SK-N-SH (cell line): ENCODE measurements around the gene NKX6-2. TPM values are rescaled to one million over a fixed set of nuclear protein-coding genes. Genes with fewer than 3 reads are reported as not detected.

Source experiments
- CTCF ChIA-PET: fragments of 300-600, 350-600 bp; formaldehyde crosslinking; extraction: SDS; loops from one replicate; lab custom pipeline; 2021; lab: Yijun Ruan, JAX
- POLR2A ChIA-PET: fragments of 350-600 bp; sonication (Branson Sonifier 250); formaldehyde crosslinking; extraction: SDS; loops from one replicate; lab custom pipeline; 2020; ENCODE audit warnings: antibody characterized with exemption, inconsistent platforms; lab: Yijun Ruan, JAX
- DNase-seq: peaks from one replicate; pipeline ENCODE4 v3.0.0; 2012
- H2AFZ ChIP-seq: fragments of 200-600 bp; sonication (generic); 2 replicates; pipeline ENCODE4 v1.8.1; 2016; ENCODE audit warnings: antibody characterized with exemption, mild to moderate bottlenecking, low read depth
- H3F3A ChIP-seq: fragments of 200-600 bp; sonication (generic); replicated peaks from 2 replicates; pipeline ENCODE3; 2016; ENCODE audit warnings: antibody characterized with exemption, mild to moderate bottlenecking; ENCODE audit not compliant: insufficient read depth
- H3K27ac ChIP-seq, 2 experiments: fragments of 200-500 bp in 1 of 2; fragments of 200-600 bp in 1 of 2; sonication (Bioruptor generic) in 1 of 2; sonication (generic), shearing (Covaris generic) in 1 of 2; 2 replicates each; pipeline versions ENCODE4 v1.5.1 to v1.6.1; 2014 to 2016; ENCODE audit warnings: low read depth in 2 of 2, inconsistent platforms in 1 of 2, low read length in 1 of 2, mild to moderate bottlenecking in 1 of 2, mixed read lengths in 1 of 2
- H3K27me3 ChIP-seq: fragments of 200-600 bp; sonication (generic), shearing (Covaris generic); 2 replicates; pipeline ENCODE4 v1.6.1; 2016; ENCODE audit warnings: mixed run types; ENCODE audit not compliant: insufficient read depth
- H3K36me3 ChIP-seq, 2 experiments: fragments of 200-500 bp in 1 of 2; fragments of 200-600 bp in 1 of 2; sonication (Bioruptor generic) in 1 of 2; sonication (generic) in 1 of 2; replicated peaks in 1 of 2; 2 replicates each; pipeline versions ENCODE3 to v1.5.1; 2014 to 2016; ENCODE audit warnings: low read length in 1 of 2, mild to moderate bottlenecking in 1 of 2; ENCODE audit not compliant: insufficient read depth in 2 of 2, control insufficient read depth in 1 of 2
- H3K4me1 ChIP-seq, 2 experiments: fragments of 200-500 bp in 1 of 2; fragments of 200-600 bp in 1 of 2; sonication (Bioruptor generic) in 1 of 2; sonication (generic), shearing (Covaris generic) in 1 of 2; 2 replicates each; pipeline versions ENCODE4 v1.5.1 to v1.6.1; 2014 to 2016; ENCODE audit warnings: low read depth in 1 of 2, low read length in 1 of 2, mixed run types in 1 of 2; ENCODE audit not compliant: insufficient read depth in 2 of 2, control insufficient read depth in 1 of 2
- H3K4me2 ChIP-seq: fragments of 200-600 bp; sonication (generic), shearing (Covaris generic); 2 replicates; pipeline ENCODE4 v1.6.1; 2017; ENCODE audit warnings: mixed run types
- H3K4me3 ChIP-seq, 2 experiments: fragments of 200-500 bp in 1 of 2; fragments of 200-600 bp in 1 of 2; sonication (Bioruptor generic) in 1 of 2; sonication (generic), shearing (Covaris generic) in 1 of 2; 2 replicates each; pipeline versions ENCODE4 v1.5.1 to v1.8.1; 2014 to 2016; ENCODE audit warnings: low read depth in 2 of 2, inconsistent platforms in 1 of 2, low read length in 1 of 2, mild to moderate bottlenecking in 1 of 2, mixed read lengths in 1 of 2, moderate library complexity in 1 of 2
- H3K79me2 ChIP-seq: fragments of 200-600 bp; sonication (generic); 2 replicates; pipeline ENCODE4 v1.8.1; 2017; ENCODE audit warnings: mild to moderate bottlenecking; ENCODE audit not compliant: insufficient read depth
- H3K9ac ChIP-seq: fragments of 200-600 bp; sonication (generic); 2 replicates; pipeline ENCODE4 v1.6.1; 2017; ENCODE audit warnings: mixed run types
- H3K9me2 ChIP-seq: fragments of 200-600 bp; sonication (generic); 2 replicates; pipeline ENCODE4 v1.6.1; 2017; ENCODE audit warnings: mixed run types
- H3K9me3 ChIP-seq: fragments of 200-600 bp; sonication (generic); 2 replicates; pipeline ENCODE4 v1.6.1; 2017; ENCODE audit warnings: mixed run types, mild to moderate bottlenecking, moderate library complexity
- H4K20me1 ChIP-seq: fragments of 200-600 bp; sonication (generic); 2 replicates; pipeline ENCODE4 v1.6.1; 2017; ENCODE audit warnings: mild to moderate bottlenecking, mixed run types; ENCODE audit not compliant: insufficient read depth
- CHD2 ChIP-seq: fragments of 150-350 bp; IDR thresholded peaks from 2 replicates; pipeline ENCODE4 v1.6.1; 2018; ENCODE audit warnings: low read length; ENCODE audit not compliant: partially characterized antibody
- ELF1 ChIP-seq: IDR thresholded peaks from 2 replicates; pipeline ENCODE4 v1.4.0; 2012
- EZH2phosphoT487 ChIP-seq: fragments of 200-600 bp; sonication (generic); IDR thresholded peaks from 2 replicates; pipeline ENCODE4 v1.6.1; 2017; ENCODE audit warnings: low read depth, mixed run types, mild to moderate bottlenecking, antibody characterized with exemption, moderate library complexity, borderline replicate concordance
- FOXM1 ChIP-seq: IDR thresholded peaks from 2 replicates; pipeline ENCODE4 v1.4.0; 2012; ENCODE audit warnings: low read depth, mild to moderate bottlenecking
- GABPA ChIP-seq: IDR thresholded peaks from 2 replicates; pipeline ENCODE4 v1.4.0; 2012; ENCODE audit warnings: low read depth, mild to moderate bottlenecking
- GATA2 ChIP-seq: sonication (generic); formaldehyde crosslinking; IDR thresholded peaks from 2 replicates; pipeline ENCODE4 v1.5.0; 2020; ENCODE audit warnings: mild to moderate bottlenecking, missing genetic modification reagents
- JUND ChIP-seq: IDR thresholded peaks from 2 replicates; pipeline ENCODE4 v1.4.0; 2012
- MAX ChIP-seq: IDR thresholded peaks from 2 replicates; pipeline ENCODE4 v1.4.0; 2012; ENCODE audit warnings: low read depth
- MEF2A ChIP-seq: IDR thresholded peaks from 2 replicates; pipeline ENCODE4 v1.4.0; 2012; ENCODE audit warnings: low read depth, borderline replicate concordance
- MXI1 ChIP-seq: IDR thresholded peaks from 2 replicates; pipeline ENCODE4 v1.6.1; 2012; ENCODE audit warnings: mild to moderate bottlenecking, low read depth, low read length, improper control_type of control experiment
- NFIC ChIP-seq: IDR thresholded peaks from 2 replicates; pipeline ENCODE4 v1.4.0; 2012; ENCODE audit warnings: borderline replicate concordance
- RAD21 ChIP-seq: IDR thresholded peaks from 2 replicates; pipeline ENCODE4 v1.6.1; 2012; ENCODE audit warnings: mild to moderate bottlenecking, low read length
- REST ChIP-seq: IDR thresholded peaks from 2 replicates; pipeline ENCODE4 v1.6.1; 2012; ENCODE audit warnings: mild to moderate bottlenecking, low read depth, low read length, moderate library complexity
- RFX5 ChIP-seq: IDR thresholded peaks from 2 replicates; pipeline ENCODE4 v1.6.1; 2012; ENCODE audit warnings: mild to moderate bottlenecking, improper control_type of control experiment, low read length
- TAF1 ChIP-seq: IDR thresholded peaks from 2 replicates; pipeline ENCODE4 v1.6.1; 2012; ENCODE audit warnings: low read depth, mild to moderate bottlenecking, low read length, moderate library complexity, borderline replicate concordance
- TCF12 ChIP-seq: IDR thresholded peaks from 2 replicates; pipeline ENCODE4 v1.4.0; 2012
- TEAD4 ChIP-seq: IDR thresholded peaks from 2 replicates; pipeline ENCODE4 v1.4.0; 2012; ENCODE audit warnings: mild to moderate bottlenecking, borderline replicate concordance; ENCODE audit not compliant: insufficient read depth
- USF2 ChIP-seq: fragments of 150-350 bp; IDR thresholded peaks from 2 replicates; pipeline ENCODE4 v1.6.1; 2017; ENCODE audit warnings: antibody characterized with exemption, low read length, low read depth, borderline replicate concordance
- YY1 ChIP-seq: IDR thresholded peaks from 2 replicates; pipeline ENCODE4 v1.4.0; 2012; ENCODE audit warnings: low read depth, mild to moderate bottlenecking
- WGBS: methylation state at CpG from one replicate; pipeline ENCODE4 v1.1.6; 2017; ENCODE audit warnings: low lambda C conversion rate; 5-methylcytosine and 5-hydroxymethylcytosine counted together
- polyA plus RNA-seq, 3 experiments: library from polyadenylated mRNA; depleted of rRNA; stranded (reverse); fragments of >200 nt; gene quantifications; 2 replicates each; pipeline ENCODE4 v1.2.3, GENCODE V29; 2012

The NKX6-2 gene
- polyA plus RNA-seq (2012; rRNA removed): not detected in 2 replicates
- not detected in 2 replicates for polyA plus RNA-seq (2012; cell fraction: cytosol; rRNA removed)
- polyA plus RNA-seq (2012; cell fraction: nucleus; rRNA removed): not detected in 2 replicates

- 0% methylated on average over 6 of the region's 119 CpGs for WGBS
- Histone ChIP-seq H3F3A (no peaks in the 10 kb centered on the region), H2AFZ (no peak within 1 kb of the TSS), H3K4me3 (no peak within 1 kb of the TSS), H3K4me1 (no peaks in the 10 kb centered on the region), H3K9me2 (no peaks in the 10 kb centered on the region), H3K36me3 (no peaks in the 10 kb centered on the region), H3K9me3 (no peaks in the 10 kb centered on the region)
- ChIA-PET CTCF (interaction anchor here (1.4 kb wide), 1 partner anchor 130 kb away, joined by 3 read pairs; no protein-coding TSS in a partner anchor), POLR2A (no interaction called here)
- peak; percentile 74 for DNase-seq
- TF ChIP-seq ELF1 (no peak), USF2 (no peak), EZH2phosphoT487 (no peak), CHD2 (no peak), TAF1 (no peak)
- TF ChIP-seq, all 33 proteins: peak for 0
- Histone ChIP-seq H3K27me3 (peaks cover 43% of the 10 kb centered on the region), H3K79me2 (no peaks in the 10 kb centered on the region), H3K9ac (no peak within 1 kb of the TSS), H4K20me1 (0 out of 2 replicates have a peak, but pooled peaks cover 4% of the 10 kb centered on the region), H3K4me2 (no peak within 1 kb of the TSS), H3K27ac (no peak within 1 kb of the TSS)
Measured at GRCh38 chr10:132785723-132786475, at the start of gene NKX6-2. TSS of gene NKX6-2 (minus strand) at chr10:132786147. CDS start at chr10:132785948, 199 bp downstream.

GRCh38 chr10:132834891-132835847, 49.2 kb upstream of the NKX6-2 start:
- Histone ChIP-seq H3K27me3 (no peaks in the 10 kb centered on the region; the same call in 1 of the 2 replicates), H3K9me3 (no peaks in the 10 kb centered on the region), H3K36me3 (no peaks in the 10 kb centered on the region), H3K9me2 (no peaks in the 10 kb centered on the region)
- 60% methylated on average over 10 of the region's 25 CpGs for WGBS
- TF ChIP-seq GATA2 (CRISPR knock-in tag): no peak
- TF ChIP-seq MEF2A: no peak
- TF ChIP-seq TEAD4: no peak
- TF ChIP-seq FOXM1: no peak
- no peak for TF ChIP-seq MAX
- no peak for TF ChIP-seq NFIC
- TF ChIP-seq RFX5: no peak
- no peak for TF ChIP-seq TCF12
- TF ChIP-seq REST: no peak
- no peak for TF ChIP-seq MXI1
- no peak for TF ChIP-seq JUND
- TF ChIP-seq GABPA: no peak
- no peak for TF ChIP-seq RAD21
- TF ChIP-seq EZH2phosphoT487: no peak
- no peak for TF ChIP-seq YY1
- TF ChIP-seq, all 33 proteins: peak for 0
- no peaks in the 10 kb centered on the region for H3K79me2 ChIP-seq
- H3K9ac ChIP-seq: no peak overlapping the region
- no peak overlapping the region for H3K4me2 ChIP-seq
- H3F3A ChIP-seq: peaks cover 4% of the 10 kb centered on the region
- peaks cover 0 to 11% of the 10 kb centered on the region in 2 experiments; a peak in 1 of 4 replicates for H3K4me1 ChIP-seq
- DNase-seq: no peak
- H3K4me3 ChIP-seq: no peak overlapping the region
- no peaks in the 10 kb centered on the region for H4K20me1 ChIP-seq
- no peak overlapping the region for H2AFZ ChIP-seq
- no peak overlapping the region for H3K27ac ChIP-seq
- CTCF ChIA-PET: interaction anchor here (0.9 to 5.2 kb wide), 5 partner anchors 11 to 376 kb away, joined by 3 to 26 read pairs (median 3); no protein-coding TSS in a partner anchor
- POLR2A ChIA-PET: no interaction called here
